ENCODE data around the gene TIMP2. TPM values are rescaled to one million over a fixed set of nuclear protein-coding genes. Genes with fewer than 3 reads are reported as not detected.

The TIMP2 gene
- total and polyA plus RNA-seq, 2 of the 13 experiments (the other 11 are each of a cell fraction or from before 2014, with no cell fraction given) = 3.8 to 8.5 TPM

DNA sequence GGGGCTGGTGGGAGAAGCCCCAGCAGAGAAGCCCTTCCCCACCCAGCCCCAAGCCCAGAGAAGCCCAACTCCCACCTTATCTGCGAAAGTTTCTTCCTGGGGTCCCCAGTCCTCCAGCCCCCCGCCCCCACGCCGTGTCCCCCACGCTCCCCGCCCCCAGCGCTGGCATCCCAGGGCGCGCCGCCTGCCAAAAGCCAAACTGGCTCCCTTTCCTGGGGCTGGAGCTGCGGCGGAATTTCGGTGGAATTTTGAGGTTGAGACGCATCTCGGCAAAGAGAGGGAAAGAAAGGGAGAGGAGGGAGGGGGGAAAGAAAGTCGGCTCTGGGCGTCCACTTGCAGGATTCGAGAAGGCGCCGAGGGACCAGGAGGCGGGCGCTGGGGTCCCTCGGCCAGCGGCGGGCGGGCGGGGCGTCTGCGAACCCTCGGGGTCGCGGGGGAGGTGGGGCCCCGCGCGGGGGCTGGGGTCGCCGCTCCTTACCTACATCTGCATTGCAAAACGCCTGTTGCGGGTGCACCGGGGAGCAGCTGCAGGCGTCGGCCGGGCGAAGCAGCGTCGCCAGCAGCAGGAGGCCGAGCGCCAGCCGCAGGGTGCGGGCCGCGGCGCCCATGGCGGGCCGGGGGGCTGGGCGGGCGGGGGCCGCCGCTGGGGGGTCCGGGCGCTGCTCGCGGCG lies 571 bp downstream of the TIMP2 start (continued):
- TF ChIP-seq, protein P1, sequence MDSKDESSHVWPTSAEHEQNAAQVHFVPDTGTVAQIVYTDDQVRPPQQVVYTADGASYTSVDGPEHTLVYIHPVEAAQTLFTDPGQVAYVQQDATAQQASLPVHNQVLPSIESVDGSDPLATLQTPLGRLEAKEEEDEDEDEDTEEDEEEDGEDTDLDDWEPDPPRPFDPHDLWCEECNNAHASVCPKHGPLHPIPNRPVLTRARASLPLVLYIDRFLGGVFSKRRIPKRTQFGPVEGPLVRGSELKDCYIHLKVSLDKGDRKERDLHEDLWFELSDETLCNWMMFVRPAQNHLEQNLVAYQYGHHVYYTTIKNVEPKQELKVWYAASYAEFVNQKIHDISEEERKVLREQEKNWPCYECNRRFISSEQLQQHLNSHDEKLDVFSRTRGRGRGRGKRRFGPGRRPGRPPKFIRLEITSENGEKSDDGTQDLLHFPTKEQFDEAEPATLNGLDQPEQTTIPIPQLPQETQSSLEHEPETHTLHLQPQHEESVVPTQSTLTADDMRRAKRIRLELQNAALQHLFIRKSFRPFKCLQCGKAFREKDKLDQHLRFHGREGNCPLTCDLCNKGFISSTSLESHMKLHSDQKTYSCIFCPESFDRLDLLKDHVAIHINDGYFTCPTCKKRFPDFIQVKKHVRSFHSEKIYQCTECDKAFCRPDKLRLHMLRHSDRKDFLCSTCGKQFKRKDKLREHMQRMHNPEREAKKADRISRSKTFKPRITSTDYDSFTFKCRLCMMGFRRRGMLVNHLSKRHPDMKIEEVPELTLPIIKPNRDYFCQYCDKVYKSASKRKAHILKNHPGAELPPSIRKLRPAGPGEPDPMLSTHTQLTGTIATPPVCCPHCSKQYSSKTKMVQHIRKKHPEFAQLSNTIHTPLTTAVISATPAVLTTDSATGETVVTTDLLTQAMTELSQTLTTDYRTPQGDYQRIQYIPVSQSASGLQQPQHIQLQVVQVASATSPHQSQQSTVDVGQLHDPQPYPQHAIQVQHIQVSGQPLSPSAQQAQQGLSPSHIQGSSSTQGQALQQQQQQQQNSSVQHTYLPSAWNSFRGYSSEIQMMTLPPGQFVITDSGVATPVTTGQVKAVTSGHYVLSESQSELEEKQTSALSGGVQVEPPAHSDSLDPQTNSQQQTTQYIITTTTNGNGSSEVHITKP (CRISPR knock-in tag; IDR thresholded peaks at IDR 0.05; ENCODE audit: low read depth) = no peak
- TF ChIP-seq ERF (CRISPR knock-in tag; IDR thresholded peaks at IDR 0.05) (0 out of 2 replicates have a peak, but pooled peaks have one; percentile 2), ZNF20 (CRISPR knock-in tag; IDR thresholded peaks at IDR 0.05) (no peak), DR1 (CRISPR knock-in tag; IDR thresholded peaks at IDR 0.05) (no peak), MLLT10 (CRISPR knock-in tag; IDR thresholded peaks at IDR 0.05) (no peak), ZNF333 (CRISPR knock-in tag; IDR thresholded peaks at IDR 0.05; ENCODE audit: borderline replicate concordance) (no peak), GATA4 (IDR thresholded peaks at IDR 0.05; ENCODE audit: borderline replicate concordance, low read depth) (no peak), CHCHD3 (CRISPR knock-in tag; IDR thresholded peaks at IDR 0.05) (no peak), TIGD3 (CRISPR knock-in tag; IDR thresholded peaks at IDR 0.05; ENCODE audit: borderline replicate concordance) (no peak), ZNF646 (CRISPR knock-in tag; IDR thresholded peaks at IDR 0.05) (no peak)
- TF ChIP-seq, protein P2, sequence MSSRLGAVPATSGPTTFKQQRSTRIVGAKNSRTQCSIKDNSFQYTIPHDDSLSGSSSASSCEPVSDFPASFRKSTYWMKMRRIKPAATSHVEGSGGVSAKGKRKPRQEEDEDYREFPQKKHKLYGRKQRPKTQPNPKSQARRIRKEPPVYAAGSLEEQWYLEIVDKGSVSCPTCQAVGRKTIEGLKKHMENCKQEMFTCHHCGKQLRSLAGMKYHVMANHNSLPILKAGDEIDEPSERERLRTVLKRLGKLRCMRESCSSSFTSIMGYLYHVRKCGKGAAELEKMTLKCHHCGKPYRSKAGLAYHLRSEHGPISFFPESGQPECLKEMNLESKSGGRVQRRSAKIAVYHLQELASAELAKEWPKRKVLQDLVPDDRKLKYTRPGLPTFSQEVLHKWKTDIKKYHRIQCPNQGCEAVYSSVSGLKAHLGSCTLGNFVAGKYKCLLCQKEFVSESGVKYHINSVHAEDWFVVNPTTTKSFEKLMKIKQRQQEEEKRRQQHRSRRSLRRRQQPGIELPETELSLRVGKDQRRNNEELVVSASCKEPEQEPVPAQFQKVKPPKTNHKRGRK (CRISPR knock-in tag; IDR thresholded peaks at IDR 0.05) = no peak
